OCI-LY1 (cell line): ENCODE measurements around the gene CRYBG3.
"Not testable (repeated sequence)": the region's sequence is repeated elsewhere in the genome, so short reads cannot be mapped to it uniquely, and the experiment has no call there.

Source experiments
- H2AFZ ChIP-seq: fragments of 200-600 bp; sonication (generic), shearing (Covaris generic); 2 replicates; pipeline ENCODE4 v1.6.0; 2014; ENCODE audit warnings: antibody characterized with exemption, mild to moderate bottlenecking, low read length
- H3F3A ChIP-seq: fragments of 200-600 bp; sonication (generic), shearing (Covaris generic); 2 replicates; pipeline ENCODE4 v1.6.0; 2014; ENCODE audit warnings: mild to moderate bottlenecking, antibody characterized with exemption, low read length, moderate library complexity; ENCODE audit not compliant: insufficient read depth
- H3K27ac ChIP-seq: fragments of 200-600 bp; sonication (generic); 2 replicates; pipeline ENCODE4 v1.5.1; 2014; ENCODE audit warnings: low read length, mixed run types, mild to moderate bottlenecking, low read depth; ENCODE audit not compliant: poor library complexity, severe bottlenecking
- H3K27me3 ChIP-seq: fragments of 200-600 bp; sonication (generic); 2 replicates; pipeline ENCODE4 v1.6.0; 2014; ENCODE audit warnings: antibody characterized with exemption, mild to moderate bottlenecking, low read length, moderate library complexity; ENCODE audit not compliant: insufficient read depth
- H3K36me3 ChIP-seq: fragments of 200-600 bp; sonication (generic); 2 replicates; pipeline ENCODE4 v1.6.1; 2014; ENCODE audit warnings: mild to moderate bottlenecking, antibody characterized with exemption, low read length, moderate library complexity, mixed read lengths; ENCODE audit not compliant: insufficient read depth
- H3K4me1 ChIP-seq: fragments of 200-600 bp; sonication (generic); 2 replicates; pipeline ENCODE4 v1.5.1; 2014; ENCODE audit warnings: mild to moderate bottlenecking, low read length, moderate library complexity; ENCODE audit not compliant: insufficient read depth, severe bottlenecking
- H3K4me2 ChIP-seq: fragments of 200-600 bp; sonication (generic), shearing (Covaris generic); 2 replicates; pipeline ENCODE4 v1.6.1; 2014; ENCODE audit warnings: low read length
- H3K4me3 ChIP-seq: fragments of 200-600 bp; sonication (generic); 2 replicates; pipeline ENCODE4 v1.5.1; 2014; ENCODE audit warnings: low read length, low read depth, mild to moderate bottlenecking, mixed read lengths; ENCODE audit not compliant: poor library complexity, severe bottlenecking
- H3K79me2 ChIP-seq: fragments of 200-600 bp; shearing (Covaris generic); 2 replicates; pipeline ENCODE4 v1.6.1; 2016; ENCODE audit warnings: mixed run types, low read length, mixed read lengths; ENCODE audit not compliant: insufficient read depth
- H3K9ac ChIP-seq: fragments of 200-600 bp; sonication (generic), shearing (Covaris generic); 2 replicates; pipeline ENCODE4 v1.6.1; 2014; ENCODE audit warnings: mild to moderate bottlenecking, low read length, mixed read lengths
- H3K9me2 ChIP-seq: fragments of 200-600 bp; sonication (generic), shearing (Covaris generic); 2 replicates; pipeline ENCODE4 v1.6.1; 2014; ENCODE audit warnings: low read depth, mild to moderate bottlenecking, low read length, mixed read lengths
- H3K9me3 ChIP-seq: fragments of 200-600 bp; shearing (Covaris generic); 2 replicates; pipeline ENCODE4 v1.6.1; 2014; ENCODE audit warnings: low read length, mixed read lengths
- H4K20me1 ChIP-seq: fragments of 200-600 bp; sonication (generic), shearing (Covaris generic); 2 replicates; pipeline ENCODE4 v1.6.0; 2016; ENCODE audit warnings: mild to moderate bottlenecking, low read length; ENCODE audit not compliant: insufficient read depth
- CTCF ChIP-seq: fragments of 200-600 bp; sonication (generic), shearing (Covaris generic); IDR thresholded peaks from 2 replicates; pipeline ENCODE4 v1.5.1; 2017; ENCODE audit warnings: mild to moderate bottlenecking, antibody characterized with exemption, low read length, moderate library complexity, mixed read lengths
- EZH2 ChIP-seq: fragments of 200-600 bp; sonication (generic), shearing (Covaris generic); IDR thresholded peaks from 2 replicates; pipeline ENCODE4 v1.8.0; 2017; ENCODE audit warnings: borderline replicate concordance, mixed run types, mild to moderate bottlenecking, antibody characterized with exemption, low read length, moderate library complexity, mixed read lengths

Gene CRYBG3

GRCh38 chr3:97829198-97829597 lies 7.4 kb downstream of the CRYBG3 start:
- no peaks in the 10 kb centered on the region for H4K20me1 ChIP-seq
- H3K27me3 ChIP-seq = no peaks in the 10 kb centered on the region
- H3F3A ChIP-seq = no peaks in the 10 kb centered on the region
- H3K4me3 ChIP-seq = no peak overlapping the region
- no peaks in the 10 kb centered on the region for H3K9me2 ChIP-seq
- H3K4me1 ChIP-seq = no peaks in the 10 kb centered on the region
- H3K36me3 ChIP-seq = no peaks in the 10 kb centered on the region
- H3K4me2 ChIP-seq = no peak overlapping the region
- no peak overlapping the region for H3K9ac ChIP-seq
- H3K79me2 ChIP-seq = no peaks in the 10 kb centered on the region
- H2AFZ ChIP-seq = no peak overlapping the region
- no peaks in the 10 kb centered on the region for H3K9me3 ChIP-seq
- H3K27ac ChIP-seq = no peak overlapping the region
- TF ChIP-seq EZH2 (no peak), CTCF (no peak)

GRCh38 chr3:97830638-97831037 lies 8.8 kb downstream of the CRYBG3 start:
- Histone ChIP-seq H3F3A (no peaks in the 10 kb centered on the region), H3K4me3 (no peak overlapping the region), H4K20me1 (no peaks in the 10 kb centered on the region), H3K9me3 (no peaks in the 10 kb centered on the region), H3K27ac (no peak overlapping the region), H3K9me2 (no peaks in the 10 kb centered on the region), H3K4me2 (no peak overlapping the region), H3K27me3 (no peaks in the 10 kb centered on the region), H2AFZ (no peak overlapping the region), H3K4me1 (no peaks in the 10 kb centered on the region), H3K9ac (no peak overlapping the region), H3K79me2 (no peaks in the 10 kb centered on the region), H3K36me3 (no peaks in the 10 kb centered on the region)
- TF ChIP-seq CTCF = no peak
- TF ChIP-seq EZH2 = no peak

- Histone ChIP-seq H3K27me3 (no peaks in the 10 kb centered on the region), H3F3A (no peaks in the 10 kb centered on the region), H3K4me2 (no peak overlapping the region), H3K79me2 (no peaks in the 10 kb centered on the region), H2AFZ (no peak overlapping the region), H3K4me3 (no peak overlapping the region), H3K27ac (no peak overlapping the region), H3K9me2 (no peaks in the 10 kb centered on the region), H4K20me1 (no peaks in the 10 kb centered on the region), H3K4me1 (no peaks in the 10 kb centered on the region), H3K36me3 (no peaks in the 10 kb centered on the region), H3K9ac (no peak overlapping the region), H3K9me3 (no peaks in the 10 kb centered on the region)
- TF ChIP-seq CTCF (no peak), EZH2 (no peak)
These were observed 9.3 kb downstream of the CRYBG3 start for GRCh38 chr3:97831140-97831539.

GRCh38 chr3:97833184-97833583 lies 11.4 kb downstream of the CRYBG3 start:
- H3K4me1 ChIP-seq, H3K9ac ChIP-seq, H3K79me2 ChIP-seq, H3K36me3 ChIP-seq, H3K9me3 ChIP-seq, H3K9me2 ChIP-seq, H3F3A ChIP-seq, H4K20me1 ChIP-seq, H3K27me3 ChIP-seq, H3K4me2 ChIP-seq, H3K4me3 ChIP-seq, H2AFZ ChIP-seq, H3K27ac ChIP-seq: not testable (repeated sequence)
